GM18861 (cell line): ENCODE measurements around the gene GGTLC2.
A peak's percentile ranks its signal among the peaks of the same experiment; 100 is the strongest.
"Not testable (repeated sequence)": the region's sequence is repeated elsewhere in the genome, so short reads cannot be mapped to it uniquely, and the experiment has no call there.

Source experiments
- ATAC-seq: cut with Tn5 transposase; IDR thresholded peaks from one replicate; pipeline ENCODE4 v1.9.1; 2021; ENCODE audit not compliant: unreplicated experiment

GGTLC2 gene

DNA sequence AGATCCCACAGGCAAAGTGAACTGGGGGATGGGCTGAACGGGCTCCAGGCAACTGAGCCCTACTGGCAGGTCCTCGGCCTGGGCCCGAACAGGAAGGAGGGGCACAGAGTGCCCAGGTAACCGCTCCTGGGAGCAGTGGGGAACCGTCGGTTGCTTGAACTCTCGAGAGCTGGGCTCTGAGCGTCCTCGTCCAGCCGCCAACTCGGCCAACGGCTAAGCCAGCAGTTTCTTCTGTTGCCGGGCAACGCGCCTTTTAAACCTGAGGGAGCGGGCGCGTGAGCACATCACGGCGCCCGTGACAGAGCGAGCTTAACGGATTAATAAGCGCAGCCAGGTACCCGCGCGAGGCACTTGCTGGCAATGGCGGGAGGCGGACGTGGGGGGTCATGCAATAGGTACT lies at the start of gene GGTLC2:
Gene GGTLC2 (plus strand): TSS at position 301 of the 400 bp plus-strand sequence. CDS start 1,732 bp downstream, outside the sequence.
- not testable (repeated sequence) for ATAC-seq

DNA sequence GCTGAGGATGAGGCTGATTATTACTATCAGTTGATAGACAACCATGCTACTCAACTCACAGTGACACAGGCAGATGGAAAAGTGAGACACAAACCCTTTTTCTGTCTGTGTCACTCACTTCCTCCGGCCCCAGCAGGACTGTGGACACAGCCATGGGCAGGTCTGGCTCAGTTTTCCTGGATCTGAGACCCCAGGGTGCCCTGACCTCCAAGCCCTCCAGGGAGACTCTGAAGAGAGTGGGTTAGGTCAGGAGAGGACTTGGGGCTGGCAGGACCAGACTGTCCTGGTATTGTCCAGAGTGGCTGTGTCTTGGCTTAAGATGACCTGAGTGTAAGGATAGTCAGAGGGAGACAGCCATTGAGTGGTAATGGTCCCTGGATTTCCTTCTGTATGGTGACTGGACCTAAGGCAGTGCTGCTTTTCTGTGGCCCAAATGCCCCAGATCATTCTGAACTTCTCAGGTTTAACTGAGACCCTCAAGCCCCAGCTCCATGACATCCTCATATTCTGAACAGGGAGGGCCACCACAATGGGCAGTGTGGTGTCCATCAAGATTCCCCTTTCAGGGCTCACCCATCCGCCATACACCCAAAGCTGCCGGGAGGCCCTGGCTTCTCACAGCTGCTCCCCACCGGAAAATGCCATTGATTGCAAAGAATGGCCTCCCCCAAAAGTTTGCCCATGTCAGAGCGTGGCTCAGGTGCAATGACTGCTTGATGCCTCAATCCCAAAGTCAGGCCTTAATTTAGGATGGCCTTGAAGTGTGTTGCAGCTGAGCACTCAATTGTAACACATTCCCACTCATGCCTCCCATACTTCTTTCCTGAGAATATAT lies 49.2 kb upstream of the GGTLC2 start:
- ATAC-seq = no peak

DNA sequence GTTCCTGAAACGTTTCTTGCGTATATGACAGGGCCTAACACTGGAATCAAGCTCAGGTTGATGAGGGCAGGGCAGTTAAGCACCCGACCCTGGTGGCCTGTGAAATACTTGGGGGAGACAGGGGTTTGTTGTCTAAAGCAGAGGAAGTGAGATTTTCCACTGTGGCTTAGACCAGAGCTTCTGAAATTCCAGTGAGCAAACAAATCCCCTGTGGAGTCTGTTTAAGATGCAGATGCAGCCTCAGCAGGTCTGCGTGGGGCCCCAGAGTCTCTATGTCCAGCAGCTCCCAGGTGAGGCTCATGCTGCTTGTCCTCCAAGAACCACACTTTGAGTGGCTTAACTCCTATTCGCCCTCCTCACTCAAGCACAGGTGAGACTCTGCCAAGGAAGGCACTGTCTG lies 46.3 kb upstream of the GGTLC2 start:
- ATAC-seq = no peak

DNA sequence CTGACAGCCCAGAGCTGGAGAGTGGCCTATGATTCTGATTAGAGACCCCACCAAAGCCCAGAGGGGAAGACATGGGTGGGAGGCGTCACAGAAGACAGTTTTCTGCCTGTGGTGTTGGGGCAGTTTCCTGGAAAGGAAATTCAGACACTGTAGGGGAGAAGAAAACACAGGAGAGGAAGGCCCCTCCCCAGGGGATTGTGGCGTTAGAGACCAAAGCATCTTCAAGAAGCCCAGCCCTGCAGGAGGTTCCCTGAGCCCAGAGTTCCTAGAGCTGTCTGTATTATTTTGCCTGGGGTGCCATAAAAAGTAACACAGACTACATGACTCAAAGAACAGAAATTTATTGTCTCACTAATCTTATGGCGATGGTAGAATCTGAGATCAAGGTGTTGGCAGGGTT lies 45.2 kb upstream of the GGTLC2 start:
- no peak for ATAC-seq

DNA sequence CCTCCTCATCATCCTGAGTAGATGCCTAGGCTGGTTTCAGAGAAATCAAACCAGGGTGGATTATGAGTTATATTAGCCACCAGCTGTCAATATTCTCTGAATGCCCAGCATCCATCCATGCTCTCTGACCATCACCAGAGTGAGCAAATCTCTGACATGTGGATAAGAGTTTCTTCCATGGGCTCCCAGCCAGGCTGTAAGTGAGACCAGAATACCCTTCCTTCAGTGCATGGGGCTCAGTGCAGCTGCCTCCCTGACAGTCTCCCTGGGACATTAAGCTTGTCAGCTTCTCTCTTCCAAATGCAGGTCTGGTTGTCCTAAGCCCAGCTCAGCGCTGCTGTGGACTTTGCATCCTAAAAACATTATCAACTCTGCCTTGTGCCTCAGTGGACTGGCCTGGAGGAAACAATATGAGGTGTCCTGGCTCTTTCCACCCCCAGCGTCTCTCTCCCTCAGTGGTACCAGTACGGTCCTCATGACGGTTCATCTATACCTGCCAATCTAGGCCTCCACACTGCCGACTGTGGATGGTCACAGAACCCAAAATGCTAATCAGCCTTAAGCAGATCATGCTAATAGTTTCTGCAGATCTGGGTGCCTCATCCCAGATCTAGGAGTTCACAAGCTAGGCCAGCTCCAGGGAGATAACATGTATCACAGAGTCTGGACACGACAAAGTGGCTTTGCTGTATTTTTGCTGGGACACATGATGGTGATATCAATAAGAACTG lies 43.7 kb upstream of the GGTLC2 start:
- ATAC-seq = no peak

DNA sequence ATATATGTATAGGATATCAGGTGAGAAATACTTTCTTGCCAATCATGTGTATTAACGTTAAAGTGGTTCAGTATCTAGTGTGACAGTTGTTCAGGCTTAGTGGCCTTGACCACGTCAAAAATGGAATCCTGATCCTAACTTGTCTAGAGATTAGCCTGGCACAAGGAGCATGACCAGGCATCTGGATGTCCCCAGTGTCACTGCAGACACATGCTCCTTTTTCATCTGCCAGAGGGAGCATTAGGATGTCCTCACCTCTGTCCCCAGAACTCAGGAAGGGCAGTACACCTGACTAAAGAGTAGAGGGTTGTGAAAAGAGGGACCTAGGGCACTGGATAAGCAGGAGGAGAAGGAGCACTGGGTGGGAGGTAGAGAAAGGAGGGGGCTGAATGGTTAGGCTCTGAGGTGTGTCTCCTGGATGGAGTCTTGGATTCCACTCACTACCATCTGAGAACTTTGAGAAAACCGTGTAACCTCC lies 40.9 kb upstream of the GGTLC2 start:
- ATAC-seq = no peak

DNA sequence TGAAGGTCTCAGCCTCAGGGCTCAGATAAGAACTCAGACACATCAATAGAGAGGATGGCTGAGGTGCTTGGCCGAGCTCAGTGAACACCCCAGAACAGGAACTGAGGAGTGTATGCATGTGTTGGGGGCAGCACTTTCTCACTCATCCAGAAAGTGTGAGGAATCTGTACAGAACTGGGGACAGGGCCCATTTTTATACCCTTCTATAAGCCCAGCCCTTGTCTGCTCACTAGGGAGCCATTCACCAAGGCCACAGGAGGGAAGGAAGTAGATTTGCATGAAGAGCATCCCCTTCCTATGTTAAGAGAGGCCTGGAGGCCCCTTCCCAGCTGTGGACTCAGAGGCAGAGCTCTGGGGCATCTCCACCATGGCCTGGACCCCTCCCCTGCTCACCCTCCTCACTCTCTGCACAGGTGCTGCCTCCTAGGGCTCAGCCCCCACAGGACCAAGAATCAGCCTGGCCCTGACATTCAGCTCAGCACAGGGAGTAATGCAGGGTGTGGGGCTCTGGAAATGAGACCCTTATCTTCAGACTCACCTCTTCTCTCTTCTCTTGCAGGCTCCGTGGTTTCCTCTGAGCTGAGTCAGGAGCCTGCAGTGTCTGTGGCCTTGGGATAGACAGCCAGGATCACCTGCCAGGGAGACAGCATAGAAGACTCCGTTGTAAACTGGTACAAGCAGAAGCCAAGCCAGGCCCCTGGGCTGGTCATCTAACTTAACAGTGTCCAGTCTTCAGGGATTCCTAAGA lies 39.9 kb upstream of the GGTLC2 start:
- no peak for ATAC-seq

DNA sequence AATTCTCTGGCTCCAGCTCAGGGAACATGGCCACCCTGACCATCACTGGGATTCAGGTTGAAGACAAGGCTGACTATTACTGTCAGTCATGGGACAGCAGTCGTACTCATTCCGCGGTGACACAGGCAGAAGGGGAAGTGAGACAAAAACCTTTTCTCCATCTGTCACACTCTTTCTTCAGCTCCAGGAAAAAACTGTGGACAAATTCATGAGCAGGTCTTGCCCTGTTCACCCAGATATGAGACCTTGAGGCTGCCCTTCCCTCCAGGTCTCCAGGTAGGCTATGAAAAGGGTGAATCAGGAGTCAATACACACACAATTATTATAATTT lies 39.4 kb upstream of the GGTLC2 start:
- ATAC-seq = no peak

DNA sequence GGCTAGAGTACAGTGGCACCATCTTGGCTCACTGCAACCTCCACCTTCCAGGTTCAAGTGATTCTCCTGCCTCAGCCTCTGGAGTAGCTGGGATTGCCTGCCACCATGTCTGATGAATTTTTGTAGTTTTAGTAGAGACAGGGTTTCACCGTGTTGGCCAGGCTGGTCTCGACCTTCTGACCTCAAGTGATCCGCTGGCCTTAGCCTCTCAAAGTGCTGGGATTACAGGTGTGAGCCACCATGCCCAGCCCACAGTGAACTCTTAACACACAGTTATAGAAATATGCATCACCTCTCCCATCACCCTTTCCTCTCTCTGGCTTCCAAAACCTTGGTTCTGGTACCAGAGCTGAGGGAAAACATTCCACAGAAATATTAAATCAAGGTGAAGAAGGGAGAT lies 36.4 kb upstream of the GGTLC2 start:
- ATAC-seq = not testable (repeated sequence)

DNA sequence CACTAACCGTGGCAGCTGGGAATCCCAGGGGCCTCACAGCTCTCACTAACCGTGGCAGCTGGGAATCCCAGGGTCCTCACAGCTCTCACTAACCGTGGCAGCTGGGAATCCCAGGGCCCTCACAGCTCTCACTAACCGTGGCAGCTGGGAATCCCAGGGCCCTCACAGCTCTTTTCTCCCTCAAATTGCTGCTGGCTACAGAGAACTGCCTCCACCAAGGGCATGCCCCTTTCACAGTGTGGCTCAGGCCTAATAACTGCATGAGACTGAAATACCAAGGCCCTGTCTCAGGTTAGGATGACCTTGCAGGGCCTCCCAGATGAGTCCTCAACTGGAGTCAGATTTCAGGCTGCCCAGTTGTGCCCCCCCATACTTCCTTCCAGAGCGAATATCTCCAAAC lies 35.1 kb upstream of the GGTLC2 start:
- no peak for ATAC-seq

DNA sequence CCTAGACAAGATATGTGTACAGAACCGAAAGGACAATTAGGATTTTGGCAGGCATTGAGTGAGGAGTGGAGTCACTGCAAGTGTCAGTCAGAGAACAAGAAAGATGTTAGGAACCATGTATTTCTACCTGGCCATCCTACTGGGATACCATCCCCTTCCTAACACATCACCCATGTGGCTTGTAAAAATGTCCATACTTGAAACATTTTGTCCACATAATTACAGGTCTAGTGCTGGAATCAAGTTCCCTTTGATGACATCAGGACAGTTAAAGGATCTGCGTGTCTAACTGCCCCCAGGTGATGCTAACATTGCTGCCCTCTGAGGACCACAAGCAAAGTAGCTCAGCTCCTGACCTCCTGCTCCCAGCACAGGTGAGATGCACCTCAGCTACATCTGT lies 31.9 kb upstream of the GGTLC2 start:
- no peak for ATAC-seq

DNA sequence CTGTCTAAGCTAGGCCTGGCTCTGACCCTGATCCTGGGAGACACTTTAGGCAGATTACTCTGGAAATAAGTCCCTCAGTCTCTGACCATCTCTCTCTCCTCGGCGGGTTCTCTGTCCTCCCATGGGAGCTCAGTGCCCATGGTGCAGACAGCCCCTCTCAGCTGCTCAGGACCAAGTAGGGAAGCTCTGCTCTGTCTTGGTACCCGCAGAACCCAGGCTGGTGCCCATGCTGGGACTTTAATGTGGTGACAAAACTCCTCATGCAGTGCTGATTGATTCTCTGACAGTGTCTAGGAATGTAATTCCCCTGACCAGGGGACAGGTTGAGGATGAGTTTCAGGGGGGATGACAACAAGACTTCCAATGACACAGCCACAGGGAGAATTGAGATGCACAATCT lies 30.3 kb upstream of the GGTLC2 start:
- no peak for ATAC-seq

DNA sequence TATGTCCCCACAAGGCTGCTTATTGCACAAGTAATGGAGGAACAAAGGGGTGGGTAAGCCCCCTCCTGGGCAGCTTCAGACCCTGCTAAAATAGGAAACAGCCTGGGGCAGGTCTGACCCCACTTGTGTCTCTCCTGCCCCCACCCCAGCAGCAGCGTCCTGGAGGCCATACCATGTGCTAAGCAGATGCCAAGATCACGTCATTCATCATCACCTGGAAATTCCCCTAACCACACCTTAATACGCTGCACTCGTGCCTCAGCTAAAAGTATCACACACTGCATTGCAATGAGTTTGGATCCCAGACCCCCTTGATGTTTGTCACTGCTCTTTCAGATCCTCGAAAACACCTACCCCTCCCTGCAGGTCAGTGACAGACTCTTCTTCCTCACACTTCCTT lies 27.8 kb upstream of the GGTLC2 start:
- ATAC-seq = peak; percentile 39

DNA sequence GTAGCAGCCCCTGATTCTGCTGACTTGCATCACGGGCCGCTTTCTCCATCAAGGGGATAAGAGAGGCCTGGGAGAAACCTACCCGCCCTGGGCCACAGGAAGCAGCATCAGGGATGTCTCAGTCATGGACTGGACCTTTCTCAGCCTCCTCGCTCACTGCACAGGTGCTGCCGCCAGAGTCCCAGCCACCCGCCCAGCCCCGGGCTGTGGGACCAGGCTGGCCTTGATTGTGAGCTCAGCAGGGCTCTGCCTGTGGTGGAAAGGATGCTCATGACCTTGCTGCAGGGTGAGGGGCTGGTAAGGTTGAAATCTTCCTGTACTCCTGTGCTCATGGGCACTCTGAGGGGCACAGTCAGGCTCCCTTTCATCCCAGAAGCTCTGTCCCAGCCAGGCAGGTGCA lies 26.0 kb upstream of the GGTLC2 start:
- ATAC-seq = no peak

DNA sequence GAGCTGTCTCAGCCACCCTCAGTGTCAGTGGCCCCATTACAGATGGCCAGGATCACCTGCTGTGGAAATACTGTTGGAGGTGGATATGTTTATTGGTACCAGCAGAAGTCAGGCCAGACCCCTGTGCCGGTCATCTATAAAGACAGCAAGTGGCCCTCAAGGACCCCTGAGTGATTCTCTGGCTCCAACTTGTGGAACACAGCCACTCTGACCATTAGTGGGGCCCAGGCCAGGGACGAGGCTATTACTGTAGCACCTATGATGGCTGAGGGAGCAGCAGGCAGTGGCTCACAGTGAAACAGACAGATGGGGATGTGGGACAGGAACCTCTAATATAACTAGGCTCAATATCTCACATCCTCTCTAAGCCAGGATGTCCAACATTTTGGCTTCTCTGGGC lies 25.5 kb upstream of the GGTLC2 start:
- ATAC-seq = no peak

DNA sequence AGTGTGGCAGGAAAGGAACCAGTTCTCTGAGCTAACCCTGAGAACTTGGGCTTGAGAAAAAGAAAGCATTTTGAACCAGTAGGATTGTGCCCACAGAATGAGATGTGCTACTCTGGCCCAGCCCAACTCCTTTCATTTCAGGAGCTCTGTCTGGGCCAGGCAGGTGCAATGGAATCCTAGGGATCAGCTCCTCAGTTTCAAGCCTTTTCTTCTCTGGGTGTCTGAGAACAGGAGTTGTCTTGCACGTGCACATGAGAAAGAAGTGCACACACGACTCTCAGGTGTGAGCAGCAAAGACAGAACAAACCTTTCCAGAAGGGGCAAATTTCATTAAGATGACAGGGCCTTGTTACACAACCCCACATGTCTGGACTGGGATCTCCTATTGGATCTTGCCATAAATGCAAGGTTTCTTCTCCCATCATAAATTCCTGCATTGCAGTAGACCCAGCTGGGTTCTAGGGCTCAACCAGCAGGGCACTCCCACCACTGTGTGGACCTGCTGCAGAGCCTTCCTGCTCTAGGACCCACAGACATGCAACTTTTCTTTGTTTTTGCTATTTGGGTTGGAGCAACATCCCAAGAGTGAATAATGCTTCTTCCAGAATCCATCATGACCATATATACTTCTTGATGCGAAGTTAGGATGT lies 24.5 kb upstream of the GGTLC2 start:
- no peak for ATAC-seq

DNA sequence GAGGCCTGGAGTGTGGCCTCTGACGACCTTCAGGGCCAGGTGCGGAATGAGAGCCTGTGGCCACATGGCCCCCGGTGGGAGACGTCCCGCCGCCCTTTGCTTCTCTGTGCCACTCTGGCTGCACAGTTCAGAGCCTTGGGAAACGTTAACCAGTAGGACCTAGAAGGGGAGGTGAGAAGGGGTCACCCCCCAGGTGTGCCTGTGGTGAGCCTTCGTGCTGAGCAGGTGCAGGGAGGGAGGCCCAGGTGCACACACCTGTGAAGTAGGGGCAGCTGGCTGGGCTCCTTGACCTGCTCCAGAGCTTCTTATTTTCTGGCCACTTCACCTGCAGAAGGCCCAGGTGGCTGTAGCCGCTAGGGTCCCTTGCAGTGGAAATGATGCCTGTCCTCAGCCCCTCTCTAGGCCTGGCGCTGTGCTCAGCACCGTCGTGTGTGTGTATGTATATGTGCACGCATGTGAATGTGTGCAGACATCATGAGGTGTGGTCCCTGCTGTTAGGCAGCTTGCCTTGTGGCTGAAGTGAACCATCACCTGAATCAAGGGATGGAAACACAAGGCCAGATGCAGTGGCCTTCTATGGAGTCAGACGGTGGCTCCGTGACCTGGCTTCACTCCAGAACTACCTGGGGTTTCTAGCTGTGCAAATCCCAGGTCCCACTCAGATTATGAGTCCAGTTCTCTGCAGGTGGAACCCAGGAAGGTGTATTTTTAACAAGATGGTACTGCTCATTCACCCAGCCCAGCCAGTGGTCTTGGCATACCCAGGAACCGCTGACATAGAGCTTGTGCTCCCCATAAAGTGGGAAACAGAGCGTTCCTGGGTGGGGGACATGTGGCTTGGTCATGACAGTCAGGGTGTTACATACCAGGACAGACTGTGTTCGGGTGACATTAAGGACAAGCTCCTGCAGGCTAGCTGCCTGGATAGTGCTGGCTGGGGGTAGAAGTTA lies 15.6 kb upstream of the GGTLC2 start:
- not testable (repeated sequence) for ATAC-seq

DNA sequence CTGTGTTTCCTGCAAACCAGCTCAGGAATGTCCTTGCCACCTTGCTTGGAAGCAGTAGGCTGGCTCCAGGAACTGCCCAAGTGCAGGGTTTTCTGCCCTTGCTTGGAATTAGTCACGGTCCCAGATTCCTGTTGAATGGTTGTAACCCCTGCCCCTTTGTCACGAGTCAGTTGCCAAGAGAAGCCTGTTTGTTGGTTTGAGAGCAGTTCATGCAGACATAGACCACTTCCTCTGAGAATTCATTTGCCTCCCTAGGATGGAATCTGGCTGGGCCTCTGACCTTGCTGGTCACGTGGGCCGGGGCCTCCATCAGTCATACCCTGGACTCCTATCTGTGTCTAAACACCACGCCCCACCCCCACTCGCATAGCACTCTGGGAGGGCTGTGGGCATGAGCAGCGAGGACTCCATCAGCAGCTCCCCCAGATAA lies 13.2 kb upstream of the GGTLC2 start:
- not testable (repeated sequence) for ATAC-seq

DNA sequence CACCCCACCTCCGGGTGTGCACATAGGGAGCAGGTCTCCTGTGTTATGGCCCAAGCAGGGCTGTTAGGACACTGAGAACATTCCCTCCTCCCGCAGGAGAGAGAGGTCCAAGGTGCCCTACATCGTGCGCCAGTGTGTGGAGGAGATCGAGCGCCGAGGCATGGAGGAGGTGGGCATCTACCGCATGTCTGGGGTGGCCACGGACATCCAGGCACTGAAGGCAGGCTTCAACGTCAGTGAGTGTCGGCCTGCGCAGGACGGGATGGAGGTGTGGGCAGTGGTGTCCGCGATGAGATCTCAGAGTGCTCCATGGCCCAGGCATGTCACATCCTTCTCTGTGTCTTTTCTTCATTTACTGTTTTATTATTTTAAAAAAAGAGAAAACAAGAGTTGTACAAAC lies 12.2 kb upstream of the GGTLC2 start:
- not testable (repeated sequence) for ATAC-seq

DNA sequence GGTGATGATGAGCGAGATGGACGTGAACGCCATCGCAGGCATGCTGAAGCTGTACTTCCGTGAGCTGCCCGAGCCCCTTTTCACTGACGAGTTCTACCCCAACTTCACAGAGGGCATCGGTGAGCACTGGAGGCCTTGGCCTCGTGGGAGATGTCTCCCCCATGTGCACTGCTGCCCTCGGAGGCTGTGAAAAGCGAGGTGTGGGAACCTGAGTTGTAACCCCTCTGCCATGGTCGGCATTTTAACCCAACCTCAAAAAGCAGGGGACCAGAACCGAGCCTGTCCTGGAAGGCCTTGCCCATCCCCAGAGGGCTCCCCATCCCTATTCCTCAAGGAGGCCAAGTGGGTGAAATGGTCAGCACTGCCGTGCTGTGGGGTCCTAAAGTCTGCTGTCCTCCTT lies 10.9 kb upstream of the GGTLC2 start:
- ATAC-seq = not testable (repeated sequence)
